Measurements from ENCODE around the gene THEMIS.
"Not testable (repeated sequence)": the region's sequence is repeated elsewhere in the genome, so short reads cannot be mapped to it uniquely, and the experiment has no call there.

THEMIS gene

DNA sequence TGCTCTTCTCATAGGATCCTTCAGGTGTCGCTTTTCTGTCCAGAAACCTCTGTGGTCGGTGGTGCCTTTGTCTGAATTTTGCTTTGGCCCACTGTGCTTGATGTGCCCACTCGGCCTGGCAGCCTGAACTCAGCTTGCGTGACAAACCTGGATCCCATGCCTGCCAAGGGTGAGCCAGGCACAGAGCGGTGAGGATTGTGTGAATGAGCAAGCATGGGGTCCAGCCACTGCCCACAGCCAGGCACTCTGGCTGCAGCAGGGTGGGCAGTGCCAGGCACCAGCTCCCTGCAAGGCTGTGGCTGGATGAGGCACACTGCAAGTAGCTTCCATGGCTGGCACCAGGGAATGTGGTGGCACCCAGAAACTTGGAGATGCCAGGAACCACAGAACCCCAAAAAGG, 110.3 kb downstream of the THEMIS start:
- no peak overlapping the region for H3K4me3 ChIP-seq (replicated peaks in 1 of 2; ENCODE audit: low read depth in 2 of 2, low read length in 2 of 2)
- TF ChIP-seq, protein P1, sequence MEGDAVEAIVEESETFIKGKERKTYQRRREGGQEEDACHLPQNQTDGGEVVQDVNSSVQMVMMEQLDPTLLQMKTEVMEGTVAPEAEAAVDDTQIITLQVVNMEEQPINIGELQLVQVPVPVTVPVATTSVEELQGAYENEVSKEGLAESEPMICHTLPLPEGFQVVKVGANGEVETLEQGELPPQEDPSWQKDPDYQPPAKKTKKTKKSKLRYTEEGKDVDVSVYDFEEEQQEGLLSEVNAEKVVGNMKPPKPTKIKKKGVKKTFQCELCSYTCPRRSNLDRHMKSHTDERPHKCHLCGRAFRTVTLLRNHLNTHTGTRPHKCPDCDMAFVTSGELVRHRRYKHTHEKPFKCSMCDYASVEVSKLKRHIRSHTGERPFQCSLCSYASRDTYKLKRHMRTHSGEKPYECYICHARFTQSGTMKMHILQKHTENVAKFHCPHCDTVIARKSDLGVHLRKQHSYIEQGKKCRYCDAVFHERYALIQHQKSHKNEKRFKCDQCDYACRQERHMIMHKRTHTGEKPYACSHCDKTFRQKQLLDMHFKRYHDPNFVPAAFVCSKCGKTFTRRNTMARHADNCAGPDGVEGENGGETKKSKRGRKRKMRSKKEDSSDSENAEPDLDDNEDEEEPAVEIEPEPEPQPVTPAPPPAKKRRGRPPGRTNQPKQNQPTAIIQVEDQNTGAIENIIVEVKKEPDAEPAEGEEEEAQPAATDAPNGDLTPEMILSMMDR (IDR thresholded peaks at IDR 0.05; ENCODE audit: low read depth, low read length): no peak
- DNase-seq (ENCODE audit: low read depth in 2 of 2): no peak

DNA sequence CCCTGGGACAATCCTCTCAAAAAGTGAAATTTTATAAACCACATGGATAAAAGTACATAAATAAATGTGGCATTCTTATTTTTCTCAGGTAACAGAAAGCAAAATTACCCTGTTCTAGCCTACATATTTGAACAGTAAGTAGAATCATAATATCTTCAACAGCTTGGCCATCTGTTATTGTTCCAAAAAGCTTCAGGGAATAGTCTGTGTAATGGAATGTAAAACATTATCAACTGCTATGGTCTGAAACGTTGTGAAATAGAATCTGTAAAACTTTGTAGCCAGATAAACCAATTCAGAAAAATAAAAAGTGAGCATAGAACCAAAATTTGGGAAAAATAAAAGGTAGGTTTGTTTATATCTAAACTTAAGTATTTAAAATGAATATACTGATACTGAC, 114.7 kb downstream of the THEMIS start:
- TF ChIP-seq, protein P1 (IDR thresholded peaks at IDR 0.05; ENCODE audit: low read depth, low read length): no peak
- H3K4me3 ChIP-seq (replicated peaks in 1 of 2; ENCODE audit: low read depth in 2 of 2, low read length in 2 of 2): no peak overlapping the region
- peak in 1 of 2 donors; percentile 22 for DNase-seq (ENCODE audit: low read depth in 2 of 2)

DNA sequence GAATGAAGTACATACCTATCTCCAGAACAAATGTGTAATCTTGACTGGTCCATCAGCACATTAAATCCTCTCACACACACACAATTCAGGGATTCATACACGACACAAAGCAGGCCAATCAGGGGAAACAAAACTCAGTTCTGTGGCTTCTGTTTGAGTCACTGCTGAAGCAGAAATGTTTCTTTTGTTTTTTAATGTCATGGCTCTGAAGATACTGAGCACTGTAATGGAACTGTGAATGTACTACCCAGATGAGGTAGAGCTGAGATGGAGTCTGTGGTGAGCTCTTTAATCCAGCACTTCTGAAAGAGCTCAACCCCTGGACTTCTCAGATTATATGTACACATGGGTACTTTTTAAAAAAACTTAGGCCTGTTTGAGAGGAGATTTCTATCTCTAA, 116.4 kb downstream of the THEMIS start:
- DNase-seq (ENCODE audit: low read depth in 2 of 2): no peak
- no peak overlapping the region for H3K4me3 ChIP-seq (replicated peaks in 1 of 2; ENCODE audit: low read depth in 2 of 2, low read length in 2 of 2)
- TF ChIP-seq, protein P1 (IDR thresholded peaks at IDR 0.05; ENCODE audit: low read depth, low read length): no peak

DNA sequence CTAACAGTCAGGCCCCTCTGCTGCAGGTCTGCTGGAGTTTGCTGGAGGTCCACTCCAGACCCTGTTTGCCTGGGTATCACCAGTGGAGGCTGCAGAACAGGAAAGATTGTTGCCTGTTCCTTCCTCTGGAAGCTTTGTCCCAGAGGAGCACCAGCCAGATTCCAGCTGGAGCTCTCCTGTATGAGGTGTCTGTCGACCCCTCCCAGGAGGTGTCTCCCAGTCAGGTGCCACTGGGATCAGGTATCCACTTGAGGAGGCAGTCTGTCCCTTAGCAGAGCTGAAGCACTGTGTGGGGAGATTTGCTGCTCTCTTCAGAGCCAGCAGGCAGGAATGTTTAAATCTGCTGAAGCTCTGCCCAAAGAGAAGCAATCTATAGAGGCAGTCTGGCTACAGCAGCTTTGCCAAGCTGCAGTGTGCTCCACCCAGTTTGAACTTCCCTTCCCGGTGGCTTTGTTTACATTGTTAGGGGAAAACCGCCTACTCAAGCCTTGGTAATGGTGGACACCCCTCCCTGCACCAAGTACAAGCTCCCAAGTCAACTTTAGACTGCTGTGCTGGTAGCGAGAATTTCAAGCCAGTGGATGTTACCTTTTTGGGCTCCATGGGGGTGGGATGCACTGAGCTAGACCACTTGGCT, 119.1 kb downstream of the THEMIS start:
- not testable (repeated sequence) for H3K4me3 ChIP-seq (replicated peaks in 1 of 2; ENCODE audit: low read depth in 2 of 2, low read length in 2 of 2); DNase-seq (ENCODE audit: low read depth in 2 of 2)

DNA sequence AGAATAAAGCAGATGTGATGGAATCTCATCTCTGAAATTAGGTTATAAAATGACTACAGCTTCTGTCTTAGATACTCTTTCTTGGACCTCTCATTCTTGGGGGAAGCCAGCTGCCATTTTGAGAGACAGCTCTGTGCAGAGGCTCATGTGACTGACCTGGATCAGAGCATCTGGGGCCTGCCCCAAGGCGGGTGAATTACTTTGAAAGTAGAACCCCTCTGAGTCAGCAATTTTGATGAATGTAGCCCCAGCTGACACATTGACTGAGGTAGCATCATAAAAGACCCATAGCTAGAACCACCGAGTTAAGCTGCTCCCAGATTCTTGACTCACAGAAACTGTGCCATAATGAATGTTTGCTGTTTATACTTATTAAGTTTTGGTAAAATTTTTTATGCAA, 124.5 kb downstream of the THEMIS start:
- DNase-seq (ENCODE audit: low read depth in 2 of 2): no peak
- TF ChIP-seq, protein P1 (IDR thresholded peaks at IDR 0.05; ENCODE audit: low read depth, low read length): no peak
- no peak overlapping the region for H3K4me3 ChIP-seq (replicated peaks in 1 of 2; ENCODE audit: low read depth in 2 of 2, low read length in 2 of 2)

DNA sequence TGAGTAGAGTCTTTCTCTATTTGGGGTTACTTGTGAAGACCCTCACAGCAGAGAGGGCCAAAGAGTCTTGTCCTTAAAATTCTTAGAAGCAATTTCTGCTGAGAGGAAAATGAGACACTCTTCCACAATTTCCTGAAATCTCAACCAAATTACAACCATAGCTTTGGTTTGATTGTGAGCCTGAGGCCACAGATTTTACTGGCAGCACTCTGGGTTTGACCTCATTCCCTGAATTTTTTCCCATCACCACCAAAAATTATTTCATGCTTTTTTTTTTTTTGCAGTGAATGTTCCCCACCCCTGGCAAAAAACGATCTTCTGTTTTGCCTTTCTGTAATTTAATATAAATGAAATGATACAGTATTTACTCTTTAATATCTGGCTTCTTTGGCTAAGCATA, 125.5 kb downstream of the THEMIS start:
- DNase-seq (ENCODE audit: low read depth in 2 of 2): no peak
- H3K4me3 ChIP-seq (replicated peaks in 1 of 2; ENCODE audit: low read depth in 2 of 2, low read length in 2 of 2): no peak overlapping the region
- TF ChIP-seq, protein P1 (IDR thresholded peaks at IDR 0.05; ENCODE audit: low read depth, low read length): no peak

DNA sequence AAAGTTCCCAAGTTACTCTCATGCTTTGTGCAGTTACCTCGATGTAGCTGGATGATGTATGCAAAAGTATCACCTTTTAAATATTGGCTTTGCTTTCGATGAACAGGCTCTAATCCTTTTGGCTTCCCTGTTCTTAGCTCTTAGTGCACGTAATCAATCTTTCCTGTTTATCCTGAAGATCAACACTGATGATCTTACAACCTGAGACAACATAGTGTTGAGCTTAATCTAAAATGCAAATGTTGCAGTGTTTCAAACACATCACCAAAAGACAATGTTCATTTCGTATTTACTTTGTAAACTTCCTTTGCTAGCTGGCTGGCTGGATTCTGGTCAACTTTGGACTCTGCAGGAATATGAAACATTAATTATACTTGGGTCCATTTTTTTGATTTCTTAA, 132.1 kb downstream of the THEMIS start:
- TF ChIP-seq, protein P1 (IDR thresholded peaks at IDR 0.05; ENCODE audit: low read depth, low read length): no peak
- DNase-seq (ENCODE audit: low read depth in 2 of 2): no peak
- H3K4me3 ChIP-seq (replicated peaks in 1 of 2; ENCODE audit: low read depth in 2 of 2, low read length in 2 of 2): no peak overlapping the region

Measured in cardiac fibroblast (primary cell).